Fibroblast of pulmonary artery (primary cell): ENCODE results near the gene SLC38A1.

Experiments used
- DNase-seq: peaks from one replicate; pipeline ENCODE4 v3.0.0-alpha.2; 2010; ENCODE audit warnings: low read depth
- H3K4me3 ChIP-seq: replicated peaks from 2 replicates; pipeline ENCODE4 v1.5.1; 2011; ENCODE audit warnings: low read depth, mild to moderate bottlenecking, control low read depth, low read length, moderate library complexity
- TF ChIP-seq, protein P1 (sequence below): IDR thresholded peaks from 2 replicates; pipeline ENCODE4 v1.5.1; 2011; ENCODE audit warnings: mild to moderate bottlenecking, control low read depth, low read length, inconsistent platforms; ENCODE audit errors: missing control alignments

Gene SLC38A1

GRCh38 chr12:46230306-46230705 lies 38.5 kb downstream of the SLC38A1 start:
- no peak overlapping the region for H3K4me3 ChIP-seq
- DNase-seq, result no peak
- TF ChIP-seq, protein P1, sequence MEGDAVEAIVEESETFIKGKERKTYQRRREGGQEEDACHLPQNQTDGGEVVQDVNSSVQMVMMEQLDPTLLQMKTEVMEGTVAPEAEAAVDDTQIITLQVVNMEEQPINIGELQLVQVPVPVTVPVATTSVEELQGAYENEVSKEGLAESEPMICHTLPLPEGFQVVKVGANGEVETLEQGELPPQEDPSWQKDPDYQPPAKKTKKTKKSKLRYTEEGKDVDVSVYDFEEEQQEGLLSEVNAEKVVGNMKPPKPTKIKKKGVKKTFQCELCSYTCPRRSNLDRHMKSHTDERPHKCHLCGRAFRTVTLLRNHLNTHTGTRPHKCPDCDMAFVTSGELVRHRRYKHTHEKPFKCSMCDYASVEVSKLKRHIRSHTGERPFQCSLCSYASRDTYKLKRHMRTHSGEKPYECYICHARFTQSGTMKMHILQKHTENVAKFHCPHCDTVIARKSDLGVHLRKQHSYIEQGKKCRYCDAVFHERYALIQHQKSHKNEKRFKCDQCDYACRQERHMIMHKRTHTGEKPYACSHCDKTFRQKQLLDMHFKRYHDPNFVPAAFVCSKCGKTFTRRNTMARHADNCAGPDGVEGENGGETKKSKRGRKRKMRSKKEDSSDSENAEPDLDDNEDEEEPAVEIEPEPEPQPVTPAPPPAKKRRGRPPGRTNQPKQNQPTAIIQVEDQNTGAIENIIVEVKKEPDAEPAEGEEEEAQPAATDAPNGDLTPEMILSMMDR, result no peak

GRCh38 chr12:46227616-46228015 lies 41.2 kb downstream of the SLC38A1 start:
- H3K4me3 ChIP-seq, result no peak overlapping the region
- DNase-seq, result peak; percentile 26
- TF ChIP-seq, protein P1, result no peak

GRCh38 chr12:46224386-46224785 lies 44.5 kb downstream of the SLC38A1 start:
- TF ChIP-seq, protein P1, result no peak
- no peak overlapping the region for H3K4me3 ChIP-seq
- DNase-seq, result peak; percentile 88

- no peak overlapping the region for H3K4me3 ChIP-seq
- TF ChIP-seq, protein P1, result no peak
- DNase-seq, result no peak
These were observed 45.8 kb downstream of the SLC38A1 start for GRCh38 chr12:46223047-46223446.

DNA sequence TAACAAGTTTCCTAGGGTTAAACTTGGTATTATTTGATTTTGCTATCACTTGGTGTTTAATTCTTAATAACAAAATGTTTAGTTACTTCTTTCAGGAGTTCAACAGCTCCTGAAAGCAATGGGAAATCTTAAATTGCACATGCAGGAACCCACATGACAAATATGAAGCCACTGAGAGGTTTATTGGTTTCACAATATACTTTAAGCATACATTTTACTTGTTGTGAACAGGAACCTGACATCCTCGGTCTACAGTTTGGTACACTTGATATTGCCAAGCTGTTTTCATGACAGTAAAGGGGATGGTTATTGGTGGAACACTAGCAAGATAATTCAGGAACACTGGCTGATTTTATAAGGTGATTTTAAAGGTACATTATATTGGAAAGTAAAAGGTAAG lies 46.2 kb downstream of the SLC38A1 start:
- H3K4me3 ChIP-seq, result no peak overlapping the region
- TF ChIP-seq, protein P1, result no peak
- DNase-seq, result no peak

DNA sequence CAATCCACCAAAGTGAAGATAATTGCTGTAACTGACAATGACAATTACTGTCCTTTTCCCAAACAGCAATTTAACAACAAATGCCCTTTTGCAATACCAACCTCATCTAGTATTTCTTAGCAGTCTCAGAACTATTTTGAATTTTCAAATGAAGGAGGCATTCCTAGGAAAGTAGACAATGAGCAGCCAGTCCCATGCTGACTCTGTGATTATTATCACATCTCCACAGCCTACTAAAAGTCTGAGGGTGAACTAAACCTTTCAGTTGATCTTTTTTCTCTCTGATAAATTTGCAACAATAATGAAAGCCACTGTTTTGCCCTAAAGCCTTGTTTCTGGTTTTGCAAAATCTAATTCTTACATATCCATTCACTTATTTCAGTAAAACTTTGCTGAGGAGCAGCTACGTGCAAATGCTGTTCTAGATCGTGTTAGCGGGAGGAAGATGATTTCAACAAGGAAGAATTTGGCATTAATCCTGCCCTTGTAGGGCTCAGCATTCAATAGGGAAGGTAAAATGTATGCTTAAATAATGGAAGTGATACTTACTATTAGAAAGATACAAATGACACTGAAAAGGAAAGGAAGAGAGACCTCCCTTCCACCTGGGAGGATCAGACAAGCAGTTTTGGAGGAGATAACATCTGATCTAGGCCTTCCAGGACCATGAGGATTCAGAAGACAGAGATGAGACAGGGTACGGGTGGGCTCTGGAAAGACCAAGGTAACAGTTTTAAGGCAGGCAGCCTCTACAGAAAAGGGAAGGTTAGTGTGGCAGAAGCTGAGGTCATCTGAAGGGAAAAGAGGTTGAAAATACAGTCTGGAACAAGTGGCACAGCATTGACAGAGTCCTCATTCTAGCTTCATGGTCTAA lies 47.4 kb downstream of the SLC38A1 start:
- no peak overlapping the region for H3K4me3 ChIP-seq
- peak; percentile 77 for DNase-seq
- TF ChIP-seq, protein P1, result no peak
